CD4-positive, alpha-beta T cell treated with Interleukin-15 for 1 hour (primary cell): ENCODE data around the gene NWD2.

Experiments
- DNase-seq: peaks from one replicate; pipeline ENCODE4 v3.0.0-alpha.2; 2020

NWD2 gene

DNA sequence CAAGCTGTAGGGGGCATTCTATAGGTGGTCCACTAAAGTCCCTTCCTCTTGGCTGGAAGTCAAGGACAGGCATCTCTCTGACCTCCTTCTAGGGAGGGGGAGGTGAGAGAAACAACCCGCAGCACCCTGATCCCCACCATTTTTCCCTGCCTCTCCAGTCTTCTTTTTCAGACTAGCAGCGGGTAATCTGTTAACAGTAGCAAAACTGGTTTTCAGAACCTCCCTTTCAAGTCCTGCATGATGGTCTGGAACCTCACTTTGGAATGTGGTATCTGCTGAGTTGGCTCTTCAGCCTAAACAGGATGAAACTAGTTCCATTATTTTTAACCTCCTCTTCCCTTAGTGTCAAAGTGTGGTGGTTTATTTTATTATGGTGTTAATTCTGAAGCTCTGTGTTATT, 196.0 kb downstream of the NWD2 start:
- DNase-seq = no peak

DNA sequence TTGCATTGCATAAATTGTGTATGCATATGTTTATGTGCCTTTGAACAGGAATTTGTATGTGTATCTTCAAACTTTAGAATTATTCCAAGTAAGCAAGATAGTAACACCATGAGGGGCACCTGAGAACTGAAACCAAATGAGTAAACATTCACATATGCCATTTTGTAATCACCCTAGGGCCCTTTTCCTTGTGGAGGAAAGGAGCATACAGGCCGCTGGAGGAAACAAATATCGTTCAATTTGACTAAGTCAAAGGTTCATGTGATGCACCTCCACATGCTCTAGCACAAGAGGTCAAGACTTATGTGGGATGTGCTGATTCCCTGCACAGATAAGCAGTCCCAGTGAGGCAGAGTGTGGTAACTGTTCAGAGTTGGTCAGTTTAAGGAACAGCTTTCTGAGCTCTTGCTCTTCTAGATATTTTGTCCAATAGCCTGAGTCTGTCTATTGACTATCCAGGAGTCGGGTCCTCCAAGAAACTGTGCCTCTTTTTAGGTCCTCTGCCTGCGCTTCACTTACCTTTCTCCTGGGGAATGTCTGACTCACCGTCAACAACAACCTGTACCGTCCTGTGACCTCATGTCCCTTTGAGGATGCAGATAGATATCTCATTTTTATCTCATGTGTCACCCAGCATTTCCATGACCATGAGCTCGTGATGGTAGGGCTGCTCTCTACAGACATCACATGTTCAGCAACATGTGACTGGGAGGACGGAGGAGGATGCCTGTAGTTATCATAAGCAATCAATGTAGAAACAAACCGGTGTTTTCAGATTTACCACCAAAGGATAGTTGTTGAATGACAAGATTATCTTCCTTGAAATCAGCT, 196.9 kb downstream of the NWD2 start:
- no peak for DNase-seq

DNA sequence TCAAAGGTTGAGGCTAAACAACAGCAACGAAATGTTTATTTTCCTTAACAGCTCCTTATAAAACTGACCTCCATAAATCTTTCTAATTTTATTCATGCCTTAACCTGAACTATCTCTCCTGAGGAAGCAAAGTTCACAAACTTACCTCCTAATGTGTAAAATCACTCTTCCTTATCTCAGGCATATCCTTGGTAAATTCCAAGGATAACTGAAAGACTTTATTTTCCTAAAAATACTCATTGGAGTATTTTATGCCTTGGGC, 197.4 kb downstream of the NWD2 start:
- DNase-seq = no peak

DNA sequence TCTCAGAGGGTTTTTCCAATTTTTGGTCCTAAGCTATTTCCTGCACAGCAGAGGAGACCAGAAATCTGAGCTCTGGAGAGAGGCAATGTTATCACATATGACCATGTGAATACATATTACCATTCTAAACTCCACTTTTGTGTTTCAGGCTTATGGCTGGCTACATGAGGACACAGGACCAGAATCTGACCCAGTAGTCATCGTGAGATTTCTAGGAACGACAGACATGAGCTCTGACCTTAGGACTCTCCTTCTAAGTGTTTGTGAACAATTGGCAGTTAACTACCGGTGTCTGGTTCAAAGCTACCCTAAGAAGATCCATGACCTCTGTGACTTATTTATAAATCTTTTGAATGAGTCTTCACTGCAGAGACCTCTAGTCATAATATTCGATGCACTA, 198.6 kb downstream of the NWD2 start:
- DNase-seq = no peak

DNA sequence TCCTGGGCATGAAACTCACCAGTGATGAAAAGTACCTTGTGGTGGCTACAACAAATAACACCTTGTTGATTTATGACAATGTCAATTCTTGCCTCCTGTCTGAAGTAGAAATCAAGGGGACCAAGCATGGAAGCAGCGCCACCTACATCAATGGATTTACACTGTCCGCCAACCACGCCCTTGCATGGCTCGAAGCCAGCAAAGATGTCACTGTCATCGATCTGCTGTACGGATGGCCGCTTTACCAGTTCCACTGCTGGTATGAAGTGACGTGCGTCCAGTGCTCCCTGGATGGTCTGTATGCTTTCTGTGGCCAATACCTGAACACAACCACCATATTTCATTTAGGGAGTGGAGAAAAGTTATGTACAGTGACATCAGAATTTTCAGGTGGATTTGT, 200.5 kb downstream of the NWD2 start:
- DNase-seq = no peak

DNA sequence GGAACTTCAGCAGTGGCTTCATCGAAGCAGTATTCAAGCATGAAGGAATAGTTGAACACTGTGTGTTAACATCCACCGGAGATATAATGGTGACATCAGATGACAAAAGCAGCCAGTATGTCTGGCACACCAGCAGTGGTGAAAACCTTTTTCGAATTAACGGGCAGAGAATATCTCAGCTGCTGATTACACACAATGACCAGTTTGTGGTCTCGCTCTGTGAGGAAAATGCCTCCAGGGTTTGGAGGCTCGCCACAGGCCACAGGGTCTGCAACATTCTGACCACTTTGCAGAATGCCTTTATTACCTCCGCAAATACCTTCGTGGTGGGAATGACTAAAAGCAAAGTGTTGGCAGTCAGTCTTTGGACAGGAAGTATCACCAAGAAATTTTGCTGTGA, 201.5 kb downstream of the NWD2 start:
- DNase-seq = no peak

DNA sequence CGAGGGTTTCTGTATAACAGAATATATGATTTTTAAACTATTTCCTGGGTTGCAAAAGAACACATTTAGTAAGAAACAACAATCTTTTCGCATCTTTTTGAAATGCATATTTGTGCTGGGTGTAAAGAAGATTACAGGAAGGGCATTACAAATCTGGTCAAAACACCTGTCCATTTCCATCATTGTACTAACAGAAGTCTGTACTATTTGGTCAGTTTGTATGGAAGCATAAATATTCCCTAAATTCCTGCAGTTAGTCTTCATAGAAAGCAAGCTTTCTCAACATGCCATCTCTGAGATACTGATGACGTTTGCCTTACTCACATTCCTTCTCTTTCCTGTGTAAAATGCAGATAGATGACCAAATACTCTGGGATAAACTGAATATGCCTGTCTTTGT, 203.3 kb downstream of the NWD2 start:
- no peak for DNase-seq

DNA sequence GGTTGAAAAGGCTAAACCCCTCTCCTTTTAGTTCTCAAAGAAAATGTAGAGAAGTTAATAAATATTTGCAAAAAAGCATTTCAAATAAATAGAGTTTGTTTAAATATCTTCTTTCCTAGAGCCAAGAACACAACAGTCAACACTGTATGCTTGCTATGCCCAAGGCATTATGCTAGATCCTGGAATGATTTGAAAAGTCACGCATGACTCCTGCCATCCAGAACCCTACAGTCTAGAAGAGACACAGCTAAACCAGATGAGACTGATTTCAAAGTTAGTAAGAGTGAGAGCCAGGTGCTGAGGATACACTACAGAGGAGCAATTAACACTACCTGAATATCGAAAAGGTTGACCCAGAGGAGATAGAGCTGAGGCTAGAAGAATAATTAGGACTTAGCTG, 205.8 kb downstream of the NWD2 start:
- no peak for DNase-seq

DNA sequence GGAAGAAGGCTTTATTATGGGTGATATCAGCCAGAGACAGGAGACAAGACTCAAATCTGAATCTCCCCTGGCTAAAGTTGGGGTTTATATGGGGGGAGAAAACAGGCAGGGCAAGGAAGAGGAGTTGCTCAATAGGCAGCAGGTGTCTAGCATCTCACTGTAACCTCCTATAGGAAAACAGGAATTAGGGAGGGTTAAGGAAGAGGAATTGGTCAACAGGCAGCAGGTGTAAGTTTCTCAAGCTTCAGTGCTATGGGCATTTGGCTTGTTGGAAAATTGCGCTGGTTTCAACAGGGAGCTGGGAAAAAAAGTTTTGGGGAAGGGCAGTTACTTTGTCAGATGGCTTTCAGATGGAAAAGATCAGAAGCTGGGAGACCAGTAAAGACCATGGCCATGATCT, 206.4 kb downstream of the NWD2 start:
- no peak for DNase-seq

DNA sequence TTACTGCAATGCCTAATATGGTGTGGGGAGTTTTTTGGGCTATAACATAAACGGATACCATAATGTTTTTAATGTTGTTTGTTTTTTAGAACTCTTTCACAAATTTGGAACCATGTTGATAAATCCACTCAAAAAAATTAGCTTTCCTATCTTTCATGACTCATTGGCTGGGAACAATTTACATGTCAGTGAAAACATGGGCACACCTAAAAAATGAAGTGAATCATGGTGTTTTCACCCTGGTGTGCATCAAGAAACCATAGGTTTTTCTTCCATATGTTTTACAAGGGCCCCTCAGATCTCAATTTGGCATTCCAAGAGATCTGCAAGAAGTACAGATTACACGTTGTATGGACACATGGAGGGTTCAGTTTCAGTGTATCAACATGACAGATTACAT, 207.1 kb downstream of the NWD2 start:
- DNase-seq = no peak

DNA sequence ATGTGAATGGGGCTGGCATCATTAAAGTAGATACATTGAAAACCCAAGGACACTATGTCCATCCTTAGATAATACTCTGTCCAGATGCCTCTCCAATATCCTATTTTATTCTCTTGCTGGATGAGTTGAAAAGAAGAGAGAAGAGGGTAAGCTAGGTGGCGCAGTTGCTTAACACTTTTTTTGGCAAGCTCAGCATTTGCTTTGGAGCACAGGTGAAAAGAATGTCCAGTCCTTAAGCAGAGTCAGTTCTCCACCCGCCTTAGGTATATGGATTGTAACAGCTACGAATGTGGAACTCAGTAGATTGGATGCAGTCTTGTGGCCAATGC, 208.4 kb downstream of the NWD2 start:
- DNase-seq = no peak

DNA sequence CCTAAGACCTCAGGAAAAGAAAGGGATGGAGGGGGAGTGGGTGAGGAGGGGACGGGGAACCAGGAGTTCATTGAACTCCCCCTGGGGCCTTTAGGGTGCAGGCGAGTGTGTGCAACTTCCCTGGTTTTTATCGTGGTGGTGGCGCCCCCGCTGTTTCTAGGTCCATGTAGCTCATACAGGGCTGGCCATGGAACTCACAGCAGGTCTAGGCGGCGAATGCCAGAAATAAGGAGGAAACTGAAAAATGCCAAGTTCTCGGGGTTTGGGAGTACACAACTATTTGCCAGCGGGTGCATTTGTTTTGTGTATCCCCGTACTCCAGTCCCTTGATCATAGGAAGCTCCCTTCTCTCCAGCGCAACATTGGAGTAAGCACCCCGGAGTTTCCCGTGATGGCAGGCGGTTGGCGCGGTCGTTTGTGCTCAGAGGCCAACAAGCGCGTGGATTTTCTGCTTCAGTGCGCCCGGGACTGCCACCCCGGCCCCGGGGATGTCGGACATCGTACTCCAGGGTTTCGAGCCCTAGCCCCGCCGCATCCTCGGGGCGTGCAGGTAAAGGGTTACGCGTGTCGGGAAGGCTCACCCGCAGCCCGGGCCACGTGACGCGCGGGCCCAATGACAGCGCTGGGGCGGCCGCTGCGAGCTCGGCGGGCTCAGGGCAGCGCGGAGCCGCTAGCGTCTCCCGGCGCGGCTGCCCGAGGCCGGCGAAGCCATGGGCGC, 208.9 kb downstream of the NWD2 start:
- peak; percentile 29 for DNase-seq

DNA sequence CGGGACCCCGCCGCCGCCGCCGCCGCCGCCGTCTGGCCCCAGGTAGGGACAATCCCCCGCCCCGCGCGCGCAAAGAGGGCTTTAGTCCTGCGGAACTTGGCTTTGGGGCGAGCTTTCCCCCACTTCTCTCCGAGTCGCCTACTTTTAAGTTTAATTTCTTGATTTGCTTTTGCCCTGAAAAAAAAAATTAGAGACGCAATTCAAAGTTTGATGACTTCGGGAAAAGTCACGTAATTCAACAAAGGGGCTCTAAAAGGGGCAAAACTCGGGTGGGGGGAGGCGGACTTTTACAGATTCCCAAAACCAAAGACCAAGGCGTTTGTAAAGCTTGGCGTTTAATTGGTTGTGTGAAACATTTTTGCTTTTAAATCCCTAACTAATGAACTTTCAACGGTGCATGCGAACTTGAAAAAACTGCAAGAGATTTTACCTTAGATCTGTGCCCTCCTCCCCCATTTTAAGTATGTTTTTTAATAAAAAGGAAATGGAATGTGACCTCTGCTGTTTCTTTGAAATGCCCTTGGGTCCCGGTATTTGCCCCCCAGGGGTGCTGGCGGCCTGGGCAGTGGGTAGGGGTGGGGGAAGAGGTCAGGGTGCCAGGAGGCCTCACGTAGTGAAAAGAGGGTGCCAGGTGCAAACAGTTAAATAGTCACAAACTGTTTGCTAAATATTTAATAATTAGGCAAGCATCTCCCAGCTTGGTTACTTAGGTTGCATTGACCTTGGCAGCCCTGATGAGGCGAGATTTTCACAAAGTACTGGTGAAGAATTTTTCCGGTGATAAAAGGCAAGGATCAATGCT, 209.7 kb downstream of the NWD2 start:
- DNase-seq = no peak

DNA sequence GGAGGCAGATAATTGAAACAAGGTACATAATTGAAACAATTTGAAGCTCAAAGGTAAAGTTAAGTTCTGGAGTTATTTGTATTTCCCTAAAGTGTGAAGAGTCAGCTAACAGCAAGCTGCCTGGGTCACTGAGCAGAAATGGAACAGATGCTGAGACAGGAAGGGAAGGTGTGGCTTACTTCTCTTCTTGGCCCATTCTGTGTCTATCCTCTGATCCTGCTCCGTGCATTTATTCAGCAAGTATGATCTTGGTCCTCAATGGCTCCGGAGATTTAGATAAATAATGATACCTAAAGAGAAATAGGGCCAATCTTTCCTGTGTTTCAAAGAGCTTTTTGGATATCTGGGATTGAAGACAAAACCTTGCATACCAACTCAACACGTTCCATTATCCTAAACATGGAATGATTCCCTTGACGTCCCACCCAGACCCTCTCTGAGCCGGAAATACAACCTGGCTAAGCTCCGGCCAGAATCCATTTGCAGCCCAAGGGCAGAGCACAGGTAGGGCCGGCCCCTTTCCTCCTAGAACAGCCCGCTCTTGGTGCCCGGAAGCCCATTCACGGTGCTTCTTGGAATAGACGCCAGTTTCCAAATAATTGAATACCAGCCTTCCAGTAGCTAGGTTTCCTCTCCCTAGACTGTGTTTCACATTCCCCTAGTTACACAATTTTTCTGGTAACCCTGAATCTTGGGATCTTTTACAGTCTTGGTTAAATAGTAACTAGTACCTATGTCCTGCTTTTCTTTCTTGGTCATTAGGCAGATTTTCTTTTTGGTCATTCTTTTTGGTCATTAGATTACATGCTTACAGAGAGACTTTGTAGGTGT, 211.0 kb downstream of the NWD2 start:
- no peak for DNase-seq

DNA sequence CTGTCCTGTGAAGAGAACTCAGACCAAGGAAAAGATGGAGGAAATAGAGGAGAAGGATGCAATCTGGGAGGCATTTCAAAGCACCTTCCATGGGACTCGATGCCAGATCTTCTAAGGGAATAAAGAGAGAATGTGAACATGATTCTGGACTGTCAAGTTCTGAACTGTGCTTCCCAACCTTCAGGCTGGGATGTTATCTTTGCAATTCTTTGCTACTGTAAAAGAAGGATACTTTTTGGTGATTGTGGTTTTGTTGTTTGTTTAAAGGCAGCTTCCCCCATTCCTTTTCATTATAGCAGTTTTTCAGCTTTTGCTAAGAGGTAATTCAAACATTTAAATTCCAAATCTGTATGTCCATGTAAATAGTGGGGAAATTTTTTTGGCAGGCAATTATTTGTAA, 217.3 kb downstream of the NWD2 start:
- DNase-seq = no peak

DNA sequence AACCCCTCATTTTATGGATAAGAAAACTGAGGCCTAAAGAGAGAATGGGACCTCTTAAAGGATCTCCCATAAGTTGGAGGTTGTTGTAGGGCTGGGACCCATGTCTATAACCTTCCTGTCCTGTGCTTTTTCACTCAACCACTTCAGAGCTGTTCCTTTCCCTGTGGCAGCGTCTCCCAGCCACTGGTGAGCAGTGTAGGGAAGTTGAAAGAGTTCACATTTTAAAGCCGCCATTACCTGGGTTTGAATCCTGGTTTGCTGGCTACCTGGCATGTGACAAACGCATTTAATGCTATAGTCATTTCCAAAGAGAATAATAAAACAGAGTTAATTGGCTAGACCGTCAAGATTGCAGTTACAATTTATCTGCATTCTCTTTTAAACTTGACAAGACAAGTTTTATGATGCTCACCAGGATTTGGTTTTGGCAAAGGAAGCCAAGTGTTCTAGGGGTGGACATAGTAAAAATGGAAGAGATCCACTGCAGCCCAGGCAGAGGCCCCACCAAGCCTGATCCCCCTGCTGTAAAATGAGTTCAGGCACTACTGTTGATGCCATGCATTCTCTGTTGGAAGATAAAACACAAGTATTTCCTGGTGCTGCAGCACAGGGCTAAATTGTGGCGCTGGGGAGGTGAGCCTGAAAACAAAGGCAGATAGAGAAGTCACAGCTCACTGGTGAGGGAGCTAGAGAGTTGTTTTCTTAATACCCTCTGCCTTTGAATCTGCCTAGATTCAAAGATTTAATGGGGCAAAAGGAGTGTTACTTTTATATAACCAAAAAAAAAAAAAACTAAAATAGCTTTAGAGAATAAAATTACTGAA, 218.7 kb downstream of the NWD2 start:
- DNase-seq = no peak

DNA sequence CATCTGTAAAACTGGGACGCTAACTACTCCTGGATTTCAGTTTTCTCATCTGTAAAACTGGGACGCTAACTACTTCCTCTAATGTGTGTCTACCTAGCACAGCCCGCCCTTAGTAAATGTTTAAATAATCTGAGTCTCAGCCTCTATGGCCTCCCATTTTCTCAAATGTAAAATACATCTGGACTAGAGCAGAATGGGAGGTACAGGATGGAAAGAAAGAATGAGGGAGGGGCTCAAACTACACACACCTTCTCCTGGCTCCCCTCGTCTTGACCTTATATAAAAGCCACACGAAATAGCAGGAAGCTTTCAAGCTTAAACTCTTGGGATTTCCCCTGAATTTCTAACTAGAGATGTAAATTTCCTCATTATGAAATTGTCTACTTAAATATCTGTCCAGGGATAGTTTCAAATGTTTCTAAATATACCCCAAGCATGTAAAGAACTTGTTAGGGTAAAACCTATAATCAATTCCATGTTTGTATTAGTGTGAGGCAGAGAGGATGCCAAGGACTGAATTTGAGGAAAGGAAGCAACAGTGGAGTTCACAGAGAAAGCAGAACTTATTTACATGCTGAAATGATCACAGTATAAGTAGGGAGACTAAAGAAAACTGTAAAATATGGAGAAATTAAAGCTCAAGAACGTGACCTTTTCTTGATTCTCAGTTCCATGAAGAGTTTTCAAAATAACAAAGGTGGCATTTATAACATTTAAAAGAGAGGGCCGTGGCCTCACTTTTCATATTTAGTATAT, 220.0 kb downstream of the NWD2 start:
- DNase-seq = no peak

DNA sequence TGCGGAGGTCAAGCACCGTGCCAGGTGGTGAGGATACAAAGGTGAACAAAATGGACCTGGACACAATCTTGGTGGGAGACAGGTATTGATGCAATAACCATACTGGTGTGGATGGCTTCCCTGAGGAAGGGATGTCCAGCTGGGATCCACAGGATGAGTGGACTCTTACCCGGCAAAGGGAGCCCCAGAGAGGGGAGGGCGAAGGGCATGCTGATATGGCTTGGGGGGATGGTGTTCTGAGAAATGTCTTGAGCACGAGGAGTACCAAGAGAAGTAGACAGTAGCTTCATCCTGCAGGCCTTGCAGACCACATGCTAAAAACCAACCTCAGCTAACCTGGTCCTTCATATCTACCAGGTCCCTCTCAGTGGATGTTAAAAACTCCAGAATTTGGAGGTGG, 220.8 kb downstream of the NWD2 start:
- DNase-seq = no peak

DNA sequence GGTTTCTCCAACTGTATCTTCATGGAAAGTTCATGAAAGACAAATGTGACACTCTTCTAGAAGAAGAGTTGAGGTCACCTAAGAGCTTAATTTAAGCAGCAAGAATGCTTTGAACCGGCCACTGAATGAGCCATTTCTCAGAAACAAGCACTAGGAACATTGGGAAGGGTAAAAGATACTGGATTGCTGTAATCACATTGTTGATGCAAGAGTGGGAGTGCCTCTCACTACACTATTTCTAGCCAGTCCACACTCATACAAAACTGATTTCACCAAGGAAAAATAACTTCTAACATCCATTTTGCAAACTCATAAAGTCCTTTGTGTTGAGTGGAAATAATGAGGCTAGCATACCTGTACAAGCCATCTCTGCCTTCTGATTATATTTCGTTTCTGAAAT, 221.3 kb downstream of the NWD2 start:
- no peak for DNase-seq

DNA sequence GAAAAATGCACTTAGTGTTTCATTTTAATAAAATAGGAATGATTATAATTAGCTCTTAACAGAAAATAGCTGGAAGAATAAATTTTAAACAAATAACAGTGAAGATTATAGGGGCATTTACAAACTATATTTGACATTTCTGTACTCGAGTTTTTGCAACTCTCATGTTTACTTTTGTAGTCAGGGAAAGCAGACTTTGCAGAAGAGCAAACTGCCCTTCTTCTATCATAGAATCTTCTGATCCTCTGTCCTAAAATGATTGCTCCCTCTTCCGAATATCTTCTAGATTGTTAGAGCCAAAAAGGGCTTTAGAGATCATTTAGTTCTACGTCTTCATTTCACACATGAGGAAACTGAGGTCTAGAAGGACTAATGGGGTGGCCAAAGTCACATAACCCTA, 222.7 kb downstream of the NWD2 start:
- no peak for DNase-seq

DNA sequence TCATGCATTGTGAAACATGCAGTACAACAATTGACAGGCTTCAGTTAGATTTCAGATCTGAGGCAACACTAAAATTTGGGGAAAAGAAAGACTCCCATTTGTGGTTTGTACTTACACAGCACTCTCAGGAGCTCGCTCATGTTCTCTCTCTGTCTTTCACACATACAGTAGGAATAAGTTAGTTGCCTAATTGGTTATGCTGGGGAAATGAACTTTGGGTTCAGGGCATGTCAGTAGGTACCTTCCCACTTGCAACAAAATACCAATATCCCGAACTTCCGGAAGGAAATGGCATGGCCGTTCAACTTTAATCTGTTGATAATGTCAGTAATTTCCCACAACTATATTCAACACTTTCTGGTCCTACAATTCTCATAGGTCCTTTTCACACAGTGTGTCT, 223.3 kb downstream of the NWD2 start:
- no peak for DNase-seq

DNA sequence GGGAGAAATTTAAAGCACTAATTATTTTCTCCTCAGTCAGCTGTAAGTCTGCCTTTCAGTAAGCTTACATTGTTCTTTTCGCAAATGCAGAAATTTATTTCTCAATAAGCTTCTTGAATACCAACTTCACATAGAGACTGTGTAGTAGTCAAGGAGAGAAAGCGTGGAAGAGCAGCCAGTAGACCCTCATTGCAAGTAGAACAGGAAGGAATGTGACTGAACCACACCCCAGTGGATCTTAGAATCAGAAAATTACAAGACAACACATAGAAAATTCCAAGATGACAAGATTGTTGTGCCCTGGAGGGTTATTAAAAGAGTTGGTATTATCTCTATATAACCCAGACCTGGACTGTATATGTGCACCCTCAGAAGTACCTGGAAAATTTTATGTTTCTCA, 224.7 kb downstream of the NWD2 start:
- no peak for DNase-seq
